ENCODE data around the gene GSX1.

Gene GSX1

GRCh38 chr13:27835799-27836198 lies 43.5 kb downstream of the GSX1 start:
- DNase-seq = no peak

- DNase-seq = no peak
These were observed 47.7 kb downstream of the GSX1 start for GRCh38 chr13:27839809-27840467.

DNA sequence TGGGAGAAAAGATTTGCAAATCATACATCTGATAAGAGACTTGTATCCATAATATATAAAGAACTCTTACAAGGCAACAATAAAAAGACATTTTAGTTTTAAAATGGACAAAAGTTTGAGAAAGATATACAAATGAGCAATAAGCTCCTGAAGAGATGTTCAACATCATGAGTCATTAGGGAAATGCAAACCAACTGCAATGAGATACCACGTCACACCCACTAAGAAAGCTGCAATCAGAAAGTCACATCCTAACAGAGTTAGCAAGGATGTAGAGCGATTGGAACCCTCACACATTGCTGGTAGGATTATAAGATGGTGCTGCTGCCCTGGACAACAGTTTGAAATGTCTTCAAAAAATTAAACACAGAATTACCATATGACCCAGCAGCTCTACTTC lies 50.3 kb downstream of the GSX1 start:
- DNase-seq = no peak
